Lower lobe of right lung (tissue), 2 donors: ENCODE data around the gene G3BP2. TPM values are rescaled to one million over a fixed set of nuclear protein-coding genes. Genes with fewer than 3 reads are reported as not detected.

ENCODE experiments used
- ATAC-seq, 2 donors: fragments of 200-7000 bp; cut with Tn5 transposase; one replicate each; pipeline ENCODE4 v1.9.1; 2020 to 2022; ENCODE audit warnings: mild to moderate bottlenecking in 2 of 2, moderate library complexity in 2 of 2
- DNase-seq: peaks from one replicate; pipeline ENCODE4 v3.0.0-alpha.2; 2020
- H3K27ac ChIP-seq: fragments of 200-600 bp; one replicate; pipeline ENCODE4 v1.8.0; 2022
- H3K27me3 ChIP-seq: fragments of 200-600 bp; one replicate; pipeline ENCODE4 v1.8.0; 2022; ENCODE audit warnings: low read depth
- H3K36me3 ChIP-seq: fragments of 200-600 bp; one replicate; pipeline ENCODE4 v1.8.0; 2022; ENCODE audit warnings: mild to moderate bottlenecking
- H3K4me1 ChIP-seq: fragments of 200-600 bp; one replicate; pipeline ENCODE4 v1.8.0; 2022
- H3K4me3 ChIP-seq: fragments of 200-600 bp; one replicate; pipeline ENCODE4 v1.8.0; 2022; ENCODE audit warnings: mild to moderate bottlenecking
- H3K9me3 ChIP-seq: fragments of 200-600 bp; one replicate; pipeline ENCODE4 v1.8.0; 2022
- intact Hi-C: fragments of 100-400 bp; cut with DNase I; formaldehyde crosslinking; loops from one replicate; pipeline ENCODE4 v1.11.0; 2022
- total RNA-seq: library from RNA; stranded (reverse); fragmentation: NEBNext Ultra II Directional; extraction: Animal tissue kit (Norgen Biotek cat#: 25700); gene quantifications from one replicate; pipeline ENCODE4 v1.2.1, GENCODE V29; 2021
- TF ChIP-seq, protein P1 (sequence below): fragments of 200-600 bp; IDR thresholded peaks from one replicate; pipeline ENCODE4 v1.8.0; 2022; ENCODE audit warnings: antibody characterized with exemption, mild to moderate bottlenecking
- donor health status: DM: no; HTN: yes; CAD: no; lungs with severe emphysema.

Gene G3BP2
- total RNA-seq, 1 donor from 2014 or later: 101 TPM

DNA sequence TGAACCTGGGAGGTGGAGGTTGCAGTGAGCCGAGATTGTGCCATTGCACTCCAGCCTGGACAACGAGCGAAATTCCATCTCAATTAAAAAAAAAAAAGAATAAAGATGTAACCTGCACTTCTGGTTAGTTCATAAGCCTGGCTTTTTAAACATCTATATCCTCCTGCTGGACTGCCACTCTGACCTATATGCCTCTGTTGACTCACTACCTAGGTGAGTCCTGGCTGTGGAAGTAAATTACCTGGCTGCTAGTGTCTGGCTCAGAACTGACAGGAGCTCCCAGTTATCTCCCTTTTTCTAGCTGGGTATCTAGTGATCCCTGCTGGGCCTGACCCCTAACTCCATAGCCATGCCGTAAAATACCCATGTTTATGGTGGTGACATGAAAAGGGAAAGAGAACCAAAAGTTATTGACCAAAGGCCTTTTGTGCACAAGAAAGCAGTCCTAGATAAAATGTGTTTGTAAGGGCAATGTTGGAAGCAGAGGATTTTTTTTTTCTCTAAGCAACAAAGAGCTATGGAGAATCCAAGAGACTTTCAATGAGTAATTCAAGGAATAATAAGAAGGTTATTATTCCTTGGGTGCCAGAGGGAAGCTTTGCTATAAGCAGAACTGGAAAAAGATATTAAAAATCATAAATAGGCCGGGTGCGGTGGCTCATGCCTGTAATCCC, 10.4 kb upstream of the G3BP2 start:
- Histone ChIP-seq H3K9me3 (no peaks in the 10 kb centered on the region), H3K36me3 (no peaks in the 10 kb centered on the region), H3K27ac (no peak overlapping the region), H3K4me1 (no peaks in the 10 kb centered on the region), H3K4me3 (no peak overlapping the region), H3K27me3 (no peaks in the 10 kb centered on the region)
- no peak for DNase-seq
- intact Hi-C loops: no loop called here
- no peak for ATAC-seq
- TF ChIP-seq, protein P1, sequence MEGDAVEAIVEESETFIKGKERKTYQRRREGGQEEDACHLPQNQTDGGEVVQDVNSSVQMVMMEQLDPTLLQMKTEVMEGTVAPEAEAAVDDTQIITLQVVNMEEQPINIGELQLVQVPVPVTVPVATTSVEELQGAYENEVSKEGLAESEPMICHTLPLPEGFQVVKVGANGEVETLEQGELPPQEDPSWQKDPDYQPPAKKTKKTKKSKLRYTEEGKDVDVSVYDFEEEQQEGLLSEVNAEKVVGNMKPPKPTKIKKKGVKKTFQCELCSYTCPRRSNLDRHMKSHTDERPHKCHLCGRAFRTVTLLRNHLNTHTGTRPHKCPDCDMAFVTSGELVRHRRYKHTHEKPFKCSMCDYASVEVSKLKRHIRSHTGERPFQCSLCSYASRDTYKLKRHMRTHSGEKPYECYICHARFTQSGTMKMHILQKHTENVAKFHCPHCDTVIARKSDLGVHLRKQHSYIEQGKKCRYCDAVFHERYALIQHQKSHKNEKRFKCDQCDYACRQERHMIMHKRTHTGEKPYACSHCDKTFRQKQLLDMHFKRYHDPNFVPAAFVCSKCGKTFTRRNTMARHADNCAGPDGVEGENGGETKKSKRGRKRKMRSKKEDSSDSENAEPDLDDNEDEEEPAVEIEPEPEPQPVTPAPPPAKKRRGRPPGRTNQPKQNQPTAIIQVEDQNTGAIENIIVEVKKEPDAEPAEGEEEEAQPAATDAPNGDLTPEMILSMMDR: no peak

GRCh38 chr4:75679876-75680575, 6.8 kb upstream of the G3BP2 start:
- intact Hi-C loops: no loop called here
- DNase-seq (no peak), ATAC-seq (no peak)
- TF ChIP-seq, protein P1: no peak
- Histone ChIP-seq H3K27me3 (no peaks in the 10 kb centered on the region), H3K9me3 (no peaks in the 10 kb centered on the region), H3K4me3 (no peak overlapping the region), H3K4me1 (no peaks in the 10 kb centered on the region), H3K36me3 (no peaks in the 10 kb centered on the region), H3K27ac (no peak overlapping the region)

DNA sequence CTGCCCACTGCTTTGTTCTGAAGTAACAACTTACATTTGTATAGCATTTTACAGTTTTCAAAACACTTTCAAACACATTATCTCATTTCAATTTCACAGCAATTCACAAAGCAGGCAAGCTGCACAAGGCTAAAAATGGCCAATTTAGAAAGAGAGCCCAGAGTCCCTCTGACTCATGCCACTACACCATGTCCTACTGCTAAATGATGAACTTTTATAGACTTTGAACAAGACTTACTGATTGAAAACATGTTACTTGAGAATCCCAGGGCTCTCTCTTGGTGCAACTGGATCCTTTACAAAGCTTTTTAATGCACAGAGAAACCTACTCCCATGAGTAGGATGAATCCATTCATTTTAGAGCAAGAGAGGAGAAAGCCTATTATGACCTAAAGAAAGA, 5.8 kb upstream of the G3BP2 start:
- Histone ChIP-seq H3K4me3 (no peak overlapping the region), H3K36me3 (no peaks in the 10 kb centered on the region), H3K27me3 (no peaks in the 10 kb centered on the region), H3K27ac (no peak overlapping the region), H3K9me3 (no peaks in the 10 kb centered on the region), H3K4me1 (peaks cover 4% of the 10 kb centered on the region)
- no peak for ATAC-seq
- TF ChIP-seq, protein P1: no peak
- DNase-seq: no peak
- intact Hi-C loops: no loop called here

DNA sequence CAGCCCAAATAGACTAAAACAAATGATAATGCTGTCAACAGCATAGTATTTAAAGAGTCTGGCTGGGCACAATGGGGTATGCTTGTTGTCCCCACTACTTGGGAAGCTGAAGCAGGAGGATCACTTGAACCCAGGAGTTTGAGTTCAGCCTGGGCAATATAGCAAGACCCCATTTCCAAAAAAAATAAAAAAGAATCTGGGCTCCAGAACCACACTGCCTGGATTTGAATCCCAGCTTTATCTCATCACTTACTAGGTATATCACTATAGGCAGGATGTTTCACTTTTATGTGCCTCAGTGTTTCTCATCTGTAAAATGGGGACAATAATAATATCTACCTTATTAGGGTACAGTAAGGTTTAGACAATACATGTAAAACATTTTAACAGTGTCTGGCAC, 5.3 kb upstream of the G3BP2 start:
- no peak overlapping the region for H3K4me3 ChIP-seq
- H3K36me3 ChIP-seq: no peaks in the 10 kb centered on the region
- ATAC-seq: no peak
- intact Hi-C loops: no loop called here
- no peaks in the 10 kb centered on the region for H3K9me3 ChIP-seq
- no peaks in the 10 kb centered on the region for H3K27me3 ChIP-seq
- TF ChIP-seq, protein P1: no peak
- peaks cover 6% of the 10 kb centered on the region for H3K4me1 ChIP-seq
- H3K27ac ChIP-seq: no peak overlapping the region
- no peak for DNase-seq

GRCh38 chr4:75675004-75675531, 1.9 kb upstream of the G3BP2 start:
- no peak overlapping the region for H3K4me3 ChIP-seq
- DNase-seq (no peak), ATAC-seq (no peak)
- no peaks in the 10 kb centered on the region for H3K36me3 ChIP-seq
- TF ChIP-seq, protein P1: no peak
- intact Hi-C loops: no loop called here
- H3K4me1 ChIP-seq: peaks cover 25% of the 10 kb centered on the region
- H3K9me3 ChIP-seq: no peaks in the 10 kb centered on the region
- H3K27ac ChIP-seq: no peak overlapping the region
- H3K27me3 ChIP-seq: no peaks in the 10 kb centered on the region
